A673 (cell line): Measurements from ENCODE around the gene LVRN.

Experiments used
- EZH2 ChIP-seq: fragments of 200-600 bp; sonication (generic); IDR thresholded peaks from 2 replicates; pipeline ENCODE4 v1.6.1; 2017; ENCODE audit warnings: borderline replicate concordance, low read depth, mild to moderate bottlenecking, mixed read lengths, antibody characterized with exemption, low read length; ENCODE audit not compliant: poor library complexity, severe bottlenecking
- TF ChIP-seq, protein P1 (sequence below): fragments of 300-800, 200-600 bp; sonication (generic); conservative IDR thresholded peaks from 2 replicates; pipeline ENCODE4 v1.5.1; 2017; ENCODE audit warnings: low read depth, mild to moderate bottlenecking, antibody characterized with exemption, low read length, moderate library complexity, mixed read lengths

DNA sequence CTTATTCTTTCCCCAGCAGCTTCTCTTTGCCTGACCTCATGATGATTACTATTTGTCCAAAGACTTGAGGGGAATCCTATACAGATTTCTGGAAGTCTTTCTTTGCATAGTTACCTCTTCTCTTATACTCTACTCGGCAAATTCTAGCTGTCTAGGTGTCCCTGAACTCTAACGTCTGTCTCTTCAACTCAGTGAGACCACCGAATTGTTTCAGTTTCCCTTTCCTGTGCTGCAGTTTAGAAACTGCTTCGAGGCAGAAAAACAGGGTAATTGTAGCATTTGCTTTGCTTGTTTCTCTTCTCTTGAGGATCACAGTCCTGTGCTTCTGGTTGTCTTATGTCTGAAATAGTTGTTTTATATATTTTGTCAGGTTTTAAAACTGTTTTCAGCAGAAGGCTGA is 14.8 kb downstream of the LVRN start:
- TF ChIP-seq, protein P1, sequence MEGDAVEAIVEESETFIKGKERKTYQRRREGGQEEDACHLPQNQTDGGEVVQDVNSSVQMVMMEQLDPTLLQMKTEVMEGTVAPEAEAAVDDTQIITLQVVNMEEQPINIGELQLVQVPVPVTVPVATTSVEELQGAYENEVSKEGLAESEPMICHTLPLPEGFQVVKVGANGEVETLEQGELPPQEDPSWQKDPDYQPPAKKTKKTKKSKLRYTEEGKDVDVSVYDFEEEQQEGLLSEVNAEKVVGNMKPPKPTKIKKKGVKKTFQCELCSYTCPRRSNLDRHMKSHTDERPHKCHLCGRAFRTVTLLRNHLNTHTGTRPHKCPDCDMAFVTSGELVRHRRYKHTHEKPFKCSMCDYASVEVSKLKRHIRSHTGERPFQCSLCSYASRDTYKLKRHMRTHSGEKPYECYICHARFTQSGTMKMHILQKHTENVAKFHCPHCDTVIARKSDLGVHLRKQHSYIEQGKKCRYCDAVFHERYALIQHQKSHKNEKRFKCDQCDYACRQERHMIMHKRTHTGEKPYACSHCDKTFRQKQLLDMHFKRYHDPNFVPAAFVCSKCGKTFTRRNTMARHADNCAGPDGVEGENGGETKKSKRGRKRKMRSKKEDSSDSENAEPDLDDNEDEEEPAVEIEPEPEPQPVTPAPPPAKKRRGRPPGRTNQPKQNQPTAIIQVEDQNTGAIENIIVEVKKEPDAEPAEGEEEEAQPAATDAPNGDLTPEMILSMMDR, result no peak
- TF ChIP-seq EZH2, result no peak
